Sigmoid colon (tissue), 4 donors: ENCODE measurements around the gene OR2V2.

Source experiments
- EP300 ChIP-seq, 4 donors: sonication (generic); formaldehyde crosslinking; IDR thresholded peaks; one replicate each; pipeline ENCODE4 v1.6.1; 2017; ENCODE audit warnings: antibody characterized with exemption in 4 of 4
- POLR2AphosphoS5 ChIP-seq, 4 donors: sonication (generic); formaldehyde crosslinking; IDR thresholded peaks; one replicate each; pipeline ENCODE4 v1.6.1; 2017; ENCODE audit warnings: antibody characterized with exemption in 4 of 4
- TF ChIP-seq, protein P1 (sequence below), 4 experiments: fragments of 450-650 bp in 3 of 4; fragments of 200-600 bp in 1 of 4; IDR thresholded peaks; one replicate each; pipeline ENCODE4 v1.5.1; 2016 to 2019; ENCODE audit warnings: antibody characterized with exemption in 4 of 4, mild to moderate bottlenecking in 3 of 4, moderate library complexity in 2 of 4

DNA sequence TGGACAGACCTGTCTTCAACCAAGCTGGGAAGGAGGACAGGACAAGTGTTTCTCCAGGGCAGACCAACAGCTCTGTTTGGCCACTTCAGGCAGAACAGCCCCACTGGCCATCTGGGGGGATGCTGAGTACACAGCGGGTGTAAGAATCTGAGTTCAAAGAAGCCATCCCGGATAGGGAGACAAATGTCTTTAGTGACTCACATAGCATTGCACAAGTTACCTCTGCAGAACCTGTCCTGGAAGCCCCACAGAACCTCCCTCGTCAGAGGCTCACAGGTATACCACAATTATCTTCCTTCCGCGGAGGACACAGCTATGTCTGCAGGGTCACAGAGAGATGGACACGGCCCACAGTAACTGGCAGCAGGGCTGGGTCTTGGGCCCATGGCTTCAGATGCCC is 2.0 kb downstream of the OR2V2 start:
- TF ChIP-seq, protein P1, sequence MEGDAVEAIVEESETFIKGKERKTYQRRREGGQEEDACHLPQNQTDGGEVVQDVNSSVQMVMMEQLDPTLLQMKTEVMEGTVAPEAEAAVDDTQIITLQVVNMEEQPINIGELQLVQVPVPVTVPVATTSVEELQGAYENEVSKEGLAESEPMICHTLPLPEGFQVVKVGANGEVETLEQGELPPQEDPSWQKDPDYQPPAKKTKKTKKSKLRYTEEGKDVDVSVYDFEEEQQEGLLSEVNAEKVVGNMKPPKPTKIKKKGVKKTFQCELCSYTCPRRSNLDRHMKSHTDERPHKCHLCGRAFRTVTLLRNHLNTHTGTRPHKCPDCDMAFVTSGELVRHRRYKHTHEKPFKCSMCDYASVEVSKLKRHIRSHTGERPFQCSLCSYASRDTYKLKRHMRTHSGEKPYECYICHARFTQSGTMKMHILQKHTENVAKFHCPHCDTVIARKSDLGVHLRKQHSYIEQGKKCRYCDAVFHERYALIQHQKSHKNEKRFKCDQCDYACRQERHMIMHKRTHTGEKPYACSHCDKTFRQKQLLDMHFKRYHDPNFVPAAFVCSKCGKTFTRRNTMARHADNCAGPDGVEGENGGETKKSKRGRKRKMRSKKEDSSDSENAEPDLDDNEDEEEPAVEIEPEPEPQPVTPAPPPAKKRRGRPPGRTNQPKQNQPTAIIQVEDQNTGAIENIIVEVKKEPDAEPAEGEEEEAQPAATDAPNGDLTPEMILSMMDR (IDR thresholded peaks at IDR 0.05): no peak
- TF ChIP-seq EP300 (IDR thresholded peaks at IDR 0.05) (no peak), POLR2AphosphoS5 (IDR thresholded peaks at IDR 0.05) (no peak)
